Activated T-cell treated with anti-CD3 and anti-CD28 coated beads for 48 hours (primary cell): ENCODE measurements around the gene NEFH.
"Not testable (repeated sequence)": the region's sequence is repeated elsewhere in the genome, so short reads cannot be mapped to it uniquely, and the experiment has no call there.

Experiments
- DNase-seq: peaks from one replicate; pipeline ENCODE4 v3.0.0-alpha.2; 2020; ENCODE audit warnings: low read depth

Gene NEFH, protein sequence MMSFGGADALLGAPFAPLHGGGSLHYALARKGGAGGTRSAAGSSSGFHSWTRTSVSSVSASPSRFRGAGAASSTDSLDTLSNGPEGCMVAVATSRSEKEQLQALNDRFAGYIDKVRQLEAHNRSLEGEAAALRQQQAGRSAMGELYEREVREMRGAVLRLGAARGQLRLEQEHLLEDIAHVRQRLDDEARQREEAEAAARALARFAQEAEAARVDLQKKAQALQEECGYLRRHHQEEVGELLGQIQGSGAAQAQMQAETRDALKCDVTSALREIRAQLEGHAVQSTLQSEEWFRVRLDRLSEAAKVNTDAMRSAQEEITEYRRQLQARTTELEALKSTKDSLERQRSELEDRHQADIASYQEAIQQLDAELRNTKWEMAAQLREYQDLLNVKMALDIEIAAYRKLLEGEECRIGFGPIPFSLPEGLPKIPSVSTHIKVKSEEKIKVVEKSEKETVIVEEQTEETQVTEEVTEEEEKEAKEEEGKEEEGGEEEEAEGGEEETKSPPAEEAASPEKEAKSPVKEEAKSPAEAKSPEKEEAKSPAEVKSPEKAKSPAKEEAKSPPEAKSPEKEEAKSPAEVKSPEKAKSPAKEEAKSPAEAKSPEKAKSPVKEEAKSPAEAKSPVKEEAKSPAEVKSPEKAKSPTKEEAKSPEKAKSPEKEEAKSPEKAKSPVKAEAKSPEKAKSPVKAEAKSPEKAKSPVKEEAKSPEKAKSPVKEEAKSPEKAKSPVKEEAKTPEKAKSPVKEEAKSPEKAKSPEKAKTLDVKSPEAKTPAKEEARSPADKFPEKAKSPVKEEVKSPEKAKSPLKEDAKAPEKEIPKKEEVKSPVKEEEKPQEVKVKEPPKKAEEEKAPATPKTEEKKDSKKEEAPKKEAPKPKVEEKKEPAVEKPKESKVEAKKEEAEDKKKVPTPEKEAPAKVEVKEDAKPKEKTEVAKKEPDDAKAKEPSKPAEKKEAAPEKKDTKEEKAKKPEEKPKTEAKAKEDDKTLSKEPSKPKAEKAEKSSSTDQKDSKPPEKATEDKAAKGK

DNA sequence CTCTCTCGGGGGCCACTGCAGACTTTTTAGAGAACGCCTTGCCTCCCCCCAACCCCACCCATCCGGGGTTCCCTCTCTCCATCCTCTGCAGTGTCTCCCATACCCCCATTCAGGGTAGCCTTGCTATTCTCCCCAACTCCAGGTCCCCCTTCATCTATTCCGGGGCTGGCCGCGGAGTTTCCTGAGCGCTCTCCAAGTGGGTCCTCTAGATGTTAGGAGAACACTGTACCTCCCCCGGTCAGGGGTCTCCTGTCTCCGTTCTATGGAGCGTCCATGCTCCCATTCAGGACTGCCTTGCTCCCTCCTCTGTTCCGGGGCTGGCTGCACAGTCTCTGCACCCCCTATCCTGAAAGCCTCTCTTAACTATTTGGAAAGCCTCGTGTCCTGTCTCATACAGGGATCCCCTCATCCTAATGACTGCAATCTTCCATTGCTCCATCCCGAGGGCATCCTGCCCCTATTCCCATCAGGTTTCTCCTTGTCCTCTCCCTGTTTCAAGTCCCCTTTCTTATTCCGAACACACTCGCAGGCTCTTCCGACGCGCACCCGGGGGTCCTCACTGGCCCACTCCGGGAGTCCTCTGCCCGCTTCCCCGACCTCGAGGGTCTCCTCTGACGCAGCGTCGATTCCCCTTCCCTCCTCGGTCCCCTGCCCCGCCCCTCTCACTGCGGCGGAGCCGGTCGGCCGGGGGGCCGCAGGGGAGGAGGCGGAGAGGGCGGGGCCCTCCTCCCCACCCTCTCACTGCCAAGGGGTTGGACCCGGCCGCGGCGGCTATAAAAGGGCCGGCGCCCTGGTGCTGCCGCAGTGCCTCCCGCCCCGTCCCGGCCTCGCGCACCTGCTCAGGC, at the start of gene NEFH:
NEFH (plus strand) TSS at position 802 of the 845 bp plus-strand sequence. CDS start 45 bp downstream, outside the sequence.
- DNase-seq: no peak

DNA sequence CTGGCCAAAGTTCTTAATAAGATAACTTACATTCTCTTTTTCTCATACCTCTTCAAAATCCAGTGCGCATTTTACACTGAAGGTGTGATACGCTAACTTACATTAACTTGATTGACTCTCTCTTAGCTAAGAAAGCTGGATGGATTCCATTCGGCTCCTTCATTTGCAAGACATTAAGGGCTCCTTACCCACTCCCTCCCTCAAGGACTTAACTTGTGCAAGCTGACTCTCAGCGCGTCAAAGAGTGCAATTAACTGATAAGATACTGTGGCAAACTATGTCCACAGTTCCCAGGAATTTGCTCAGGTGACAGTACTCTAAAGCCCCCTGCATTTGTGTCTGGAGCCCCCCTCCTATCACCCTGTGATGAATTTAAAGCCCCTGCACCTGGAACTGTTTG, 48.0 kb upstream of the NEFH start:
- DNase-seq: no peak

DNA sequence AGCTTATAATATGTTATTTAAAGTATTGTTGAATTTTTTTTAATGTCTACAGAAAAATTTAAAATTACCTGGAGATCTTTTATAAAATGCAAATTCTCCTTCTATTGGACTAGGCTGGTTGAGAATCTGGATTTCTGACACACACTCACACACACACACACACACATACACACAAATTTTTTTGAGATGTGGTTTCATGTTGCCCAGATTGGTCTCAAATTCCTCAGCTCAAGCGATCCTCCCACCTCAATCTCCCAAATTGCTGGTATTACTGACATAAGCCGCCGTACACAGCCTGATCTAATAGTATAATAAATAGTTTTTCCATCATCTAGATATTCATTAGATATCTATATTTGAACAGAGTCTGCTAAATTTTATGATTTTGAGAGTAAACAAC, 46.2 kb upstream of the NEFH start:
- DNase-seq: no peak

DNA sequence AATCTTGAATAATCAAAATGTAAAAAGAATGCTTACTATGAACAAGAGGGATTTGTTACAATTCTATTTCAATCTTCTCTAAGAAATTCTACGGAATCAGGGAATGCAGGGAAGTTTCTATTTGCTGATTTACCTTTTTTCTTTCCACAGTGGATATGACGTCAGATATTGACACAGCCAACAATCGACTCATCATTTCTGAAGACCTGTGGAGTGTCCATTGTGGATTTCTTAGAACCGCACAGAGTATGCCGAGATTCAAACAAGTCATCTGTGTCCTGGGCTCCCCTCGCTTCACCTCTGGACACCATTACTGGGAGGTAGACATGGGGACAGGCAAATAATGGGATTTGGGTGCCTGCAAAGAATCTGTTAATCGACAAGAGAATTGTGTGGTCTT, 45.7 kb upstream of the NEFH start:
- no peak for DNase-seq

DNA sequence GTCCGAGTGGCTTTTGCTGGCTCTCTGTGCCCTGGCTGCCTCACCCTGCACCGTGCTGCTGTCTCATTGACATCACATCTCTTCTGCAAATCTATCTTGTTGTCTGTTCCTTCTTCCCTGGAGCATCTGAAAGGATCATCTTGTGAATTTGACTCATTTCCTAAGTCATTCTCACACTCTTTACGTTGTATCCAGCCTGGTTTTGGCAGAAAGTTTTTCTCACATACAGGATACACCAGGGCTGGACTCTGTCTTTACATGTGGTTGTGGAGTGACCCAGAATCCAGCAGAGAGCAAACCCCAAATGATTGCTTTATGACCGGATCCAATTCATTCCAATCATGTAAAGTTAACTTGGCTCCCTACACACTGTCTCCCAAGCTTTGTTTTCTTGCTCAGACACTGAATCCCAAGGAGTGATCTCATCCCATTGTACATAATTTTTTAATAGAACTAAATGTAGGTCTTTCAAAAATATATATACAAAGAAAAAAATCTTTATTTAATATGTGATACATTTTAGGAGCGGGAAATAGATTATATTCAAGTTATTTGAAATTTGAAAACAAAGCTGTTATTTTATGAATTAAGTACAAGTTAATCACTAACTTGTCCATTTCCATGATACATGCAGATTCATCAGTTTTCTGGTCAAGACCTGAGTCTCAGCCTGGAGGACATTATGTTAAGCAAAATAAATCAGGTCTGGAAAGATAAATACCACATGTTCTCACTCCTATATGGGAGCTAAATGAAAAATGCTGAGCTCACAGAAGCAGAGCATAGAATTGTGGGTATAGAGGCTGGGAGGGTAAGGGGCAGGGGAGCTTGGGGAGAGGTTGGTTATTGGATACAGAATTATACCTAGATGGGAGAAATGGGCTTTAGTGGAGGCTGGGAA, 44.5 kb upstream of the NEFH start:
- DNase-seq: no peak

DNA sequence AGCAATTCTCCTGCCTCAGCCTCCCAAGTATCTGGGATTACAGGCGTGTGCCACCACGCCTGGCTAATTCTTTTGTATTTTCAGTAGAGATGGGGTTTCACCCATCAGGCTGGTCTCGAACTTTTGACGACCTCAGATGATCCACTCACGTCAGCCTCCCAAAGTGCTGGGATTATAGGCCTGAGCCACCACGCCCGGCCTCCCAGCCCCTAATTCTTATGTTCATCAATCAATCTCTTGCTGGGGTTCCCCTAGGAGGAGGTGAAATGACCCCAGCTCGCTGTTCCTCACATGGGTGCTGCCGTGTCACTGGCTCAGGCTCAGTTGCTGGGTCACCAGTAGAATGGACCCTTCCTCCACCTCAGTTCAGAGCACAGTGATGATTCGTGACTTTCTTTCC, 41.7 kb upstream of the NEFH start, which contains the start of gene RFPL1:
RFPL1 (plus strand) TSS at position 301 of the 400 bp plus-strand sequence.
- not testable (repeated sequence) for DNase-seq

DNA sequence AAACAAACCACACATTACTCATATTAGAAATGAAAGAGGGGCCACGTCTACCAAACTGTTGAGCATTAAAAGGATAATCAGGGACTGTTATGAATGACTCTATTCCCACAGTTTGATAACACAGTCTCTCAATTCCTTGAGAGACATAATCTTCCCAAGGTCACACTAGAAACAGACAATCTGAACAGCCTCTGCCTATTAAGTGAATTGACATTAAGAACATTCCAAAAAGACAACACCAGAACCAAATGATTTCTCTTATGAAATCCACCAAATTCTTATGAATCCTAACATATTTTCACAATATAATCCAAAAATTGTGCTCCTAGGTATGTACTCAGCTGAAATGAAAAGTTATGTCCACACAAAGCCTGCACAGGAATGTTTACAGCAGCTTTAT, 37.0 kb upstream of the NEFH start:
- no peak for DNase-seq

DNA sequence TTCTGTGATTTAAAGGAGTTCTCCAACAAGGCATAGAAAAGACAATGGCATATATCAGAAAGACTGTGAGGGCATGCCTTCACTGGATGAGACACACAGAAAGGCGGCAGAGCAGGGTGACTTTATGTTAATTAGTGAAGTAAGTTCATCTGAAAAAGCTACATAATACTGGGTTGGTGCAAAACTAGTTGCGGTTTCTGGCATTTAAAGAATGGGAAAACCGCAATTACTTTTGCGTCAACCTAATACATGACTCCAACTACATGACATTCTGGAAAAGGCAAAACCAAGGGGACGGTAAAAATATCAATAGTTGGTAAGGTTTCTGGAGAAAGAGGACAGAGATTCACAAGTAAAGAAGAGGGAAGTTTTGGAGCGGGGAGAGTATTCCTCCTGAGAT, 36.6 kb upstream of the NEFH start:
- no peak for DNase-seq

DNA sequence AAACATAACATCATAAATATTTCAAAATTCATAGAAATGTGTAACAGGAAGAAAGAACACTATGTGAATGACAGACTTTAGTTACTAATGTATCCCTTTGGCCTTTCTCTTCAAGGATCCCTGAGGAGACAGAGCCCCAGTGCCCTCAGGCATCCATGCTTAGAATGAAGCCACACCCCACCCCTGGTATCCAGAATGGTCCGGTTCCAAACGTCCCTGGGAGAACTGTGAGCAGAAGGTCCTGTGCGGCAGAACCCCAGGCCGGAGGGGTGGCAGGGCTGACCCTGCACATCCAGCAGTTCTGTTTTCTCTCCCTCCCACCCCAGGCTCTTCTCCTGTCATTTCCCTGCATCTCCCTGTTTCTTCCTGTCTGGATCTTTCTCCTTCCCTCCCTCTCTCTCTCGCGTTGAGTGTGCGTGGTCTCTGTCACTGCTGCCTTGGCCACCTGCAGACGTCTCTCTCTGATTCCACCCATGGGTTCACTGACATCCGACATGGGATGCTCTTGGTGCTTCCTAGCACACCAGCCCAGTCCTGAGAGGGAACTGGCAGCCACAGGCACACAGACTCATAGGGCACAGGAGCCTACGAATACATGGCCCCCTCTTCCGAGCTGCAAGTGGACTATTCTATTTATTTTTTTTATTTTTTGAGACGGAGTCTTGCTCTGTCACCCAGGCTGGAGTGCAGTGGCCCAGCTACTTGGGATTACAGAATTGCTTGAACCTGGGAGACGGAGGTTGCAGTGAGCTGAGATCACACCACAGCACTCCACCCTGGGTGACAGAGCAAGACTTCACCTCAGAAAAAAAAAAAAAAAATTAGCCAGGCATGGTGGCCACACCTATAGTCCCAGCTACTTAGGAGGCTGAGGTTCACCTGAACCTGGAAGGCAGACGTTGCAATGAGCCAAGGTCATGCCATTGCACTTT, 35.9 kb upstream of the NEFH start:
- no peak for DNase-seq

DNA sequence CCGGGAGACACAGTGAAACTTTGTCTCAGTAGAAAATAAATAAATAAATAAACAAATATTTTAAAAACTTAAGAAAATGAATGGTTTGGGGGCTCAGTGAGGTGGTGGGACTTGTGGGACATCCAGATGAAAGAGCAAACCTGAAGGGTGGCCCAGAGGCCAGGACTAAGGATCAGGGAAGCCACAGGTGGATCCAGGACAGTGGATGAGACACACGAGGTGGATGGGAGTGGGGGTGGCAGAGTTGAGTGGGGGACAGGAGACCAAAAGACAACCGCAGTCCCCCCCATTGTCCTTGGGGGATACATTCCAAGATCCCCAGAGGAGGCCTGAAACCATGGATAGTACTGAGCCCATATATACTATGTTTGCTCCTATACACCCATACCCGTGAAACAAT, 34.5 kb upstream of the NEFH start:
- DNase-seq: no peak

DNA sequence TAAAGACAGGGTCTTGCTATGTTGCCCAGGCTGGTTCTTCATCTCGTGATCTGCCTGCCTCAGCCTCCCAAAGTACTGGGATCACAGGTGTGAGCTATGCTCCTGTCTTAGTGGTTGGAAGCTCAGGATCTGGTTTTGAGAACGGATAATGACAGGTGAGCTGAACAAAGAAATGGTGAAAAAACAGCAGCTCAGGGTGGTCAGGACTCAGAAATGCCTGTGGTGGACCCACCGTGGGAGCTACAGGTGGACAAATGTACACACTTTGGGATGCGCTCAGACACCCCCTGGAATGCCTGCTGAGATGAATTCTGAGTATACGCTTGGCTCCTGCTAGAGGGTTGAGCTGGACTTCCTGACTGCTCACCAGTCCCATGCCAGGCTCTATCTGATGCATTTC, 32.1 kb upstream of the NEFH start:
- DNase-seq: no peak

DNA sequence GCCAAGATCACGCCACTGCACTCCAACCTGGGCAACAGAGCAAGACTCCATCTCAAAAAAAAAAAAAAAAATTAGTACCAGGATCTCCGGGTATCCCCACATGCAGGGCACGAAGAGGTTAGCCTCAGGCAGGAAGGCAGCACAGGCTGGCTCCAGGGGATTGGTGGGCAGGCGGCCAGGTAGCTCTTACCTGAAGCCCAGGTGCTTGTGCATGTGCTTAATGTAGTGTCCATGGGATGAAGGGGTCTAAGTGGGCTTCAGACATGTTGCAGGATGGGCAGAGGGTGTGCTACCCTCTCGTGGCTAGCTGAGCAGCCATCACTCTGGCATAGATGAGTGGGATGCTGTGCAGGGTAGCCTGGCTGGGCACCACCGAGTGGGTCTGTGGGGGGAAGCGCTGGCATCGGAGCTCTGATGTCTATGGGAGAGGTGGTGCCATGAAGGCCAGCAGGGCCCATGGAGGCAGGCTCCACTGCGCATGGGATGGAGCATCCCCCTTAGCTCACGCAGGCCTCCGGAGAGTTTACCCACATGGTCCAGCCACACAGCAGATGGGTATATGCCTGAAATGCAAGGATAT, 30.6 kb upstream of the NEFH start:
- no peak for DNase-seq

DNA sequence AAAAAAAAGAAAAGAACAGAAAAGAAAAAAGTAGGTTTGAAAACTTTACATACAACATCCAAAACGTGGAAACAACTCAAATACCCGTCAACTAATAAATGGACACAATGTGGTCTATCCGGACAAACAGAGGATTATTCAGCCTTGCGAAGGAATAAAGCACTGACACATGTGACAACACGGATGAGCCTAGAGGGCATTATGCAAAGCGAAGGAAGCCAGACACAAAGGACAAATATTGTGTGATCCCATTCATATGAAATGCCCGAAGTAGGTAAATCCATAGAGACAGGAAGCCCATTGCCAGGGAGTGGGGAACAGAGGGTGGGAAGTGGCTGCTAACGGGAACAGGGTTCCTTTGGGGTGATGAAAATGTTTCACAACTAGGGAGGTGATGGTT, 29.8 kb upstream of the NEFH start:
- DNase-seq: no peak

DNA sequence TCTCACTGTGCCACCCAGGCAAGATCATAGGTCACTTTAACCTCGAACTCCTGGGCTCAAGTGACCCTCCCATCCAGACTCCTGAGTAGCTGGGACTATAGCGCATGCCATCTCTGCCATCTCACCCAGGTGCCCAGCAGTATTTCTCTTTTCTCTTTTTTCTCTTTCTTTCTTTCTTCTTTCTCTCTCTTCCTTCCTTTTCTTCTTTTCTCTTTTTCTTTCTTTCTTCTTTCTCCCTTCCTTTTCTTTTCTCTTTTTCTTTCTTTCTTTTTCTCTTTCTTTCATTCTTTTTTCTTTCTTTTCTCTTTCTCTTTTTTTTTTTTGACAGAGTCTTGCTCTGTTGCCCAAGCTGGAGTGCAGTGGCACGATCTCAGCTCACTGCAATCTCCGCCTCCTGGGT, 28.2 kb upstream of the NEFH start:
- no peak for DNase-seq

DNA sequence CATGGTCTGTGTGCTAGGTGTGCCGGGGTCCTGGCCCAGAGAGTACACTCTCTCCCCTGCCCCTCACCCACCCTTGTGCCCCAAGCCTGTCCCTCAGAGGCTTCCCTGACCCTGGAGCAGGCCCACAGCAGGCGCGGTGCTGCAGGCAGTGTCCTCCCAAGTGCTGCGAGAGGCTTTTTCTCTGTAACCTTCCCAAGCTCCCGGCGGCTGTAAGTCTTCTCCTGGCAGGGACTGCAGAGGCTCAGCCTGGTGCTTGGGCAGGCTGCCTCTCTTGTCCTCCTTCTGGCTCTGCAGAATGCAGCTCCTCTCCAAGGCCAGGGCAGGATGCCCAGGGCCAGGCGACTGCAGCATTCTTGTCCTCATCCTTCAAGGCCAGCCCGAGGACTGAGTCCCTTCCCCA, 25.7 kb upstream of the NEFH start:
- no peak for DNase-seq

DNA sequence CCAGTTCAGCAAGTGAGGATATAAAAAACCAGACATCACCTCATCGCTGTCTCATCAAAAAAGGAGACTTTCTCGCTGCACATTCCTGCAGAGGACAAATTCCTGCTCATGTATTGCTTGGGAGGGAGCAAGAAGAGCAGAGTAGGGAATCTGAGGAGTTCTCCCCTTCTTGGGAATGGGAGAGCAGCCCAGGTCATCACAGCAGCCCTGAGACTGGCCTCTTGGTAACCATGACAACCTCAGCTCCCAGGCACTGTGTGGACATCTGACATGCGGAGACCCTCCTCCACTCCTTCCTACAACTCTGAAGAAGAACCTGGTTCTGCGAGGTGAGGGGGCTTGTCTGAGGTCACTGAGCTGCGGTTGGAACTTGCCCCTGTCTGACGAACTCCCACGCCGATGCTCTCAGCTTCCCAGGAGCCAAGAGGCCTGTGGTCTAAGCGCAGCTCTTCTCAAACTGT, 23.8 kb upstream of the NEFH start:
- no peak for DNase-seq

DNA sequence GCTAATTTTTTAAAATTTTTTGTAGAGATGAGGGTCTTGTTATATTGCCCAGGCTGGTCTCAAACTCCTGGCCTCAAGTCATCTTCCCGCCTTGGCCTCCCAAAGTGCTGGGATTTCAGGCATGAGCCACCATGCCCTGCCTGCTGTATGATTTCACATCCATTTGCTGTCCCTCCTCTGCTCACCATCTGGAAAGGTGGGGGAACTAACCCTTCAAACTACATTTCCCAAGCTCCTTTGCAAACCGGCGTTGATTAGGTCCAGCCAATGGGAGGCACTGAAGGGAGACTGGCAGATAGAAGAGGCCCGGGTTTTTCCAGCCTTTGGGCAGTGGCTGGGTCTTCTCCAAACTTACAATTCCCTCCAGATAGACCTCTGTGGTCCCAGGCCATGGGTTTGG, 22.3 kb upstream of the NEFH start:
- no peak for DNase-seq

DNA sequence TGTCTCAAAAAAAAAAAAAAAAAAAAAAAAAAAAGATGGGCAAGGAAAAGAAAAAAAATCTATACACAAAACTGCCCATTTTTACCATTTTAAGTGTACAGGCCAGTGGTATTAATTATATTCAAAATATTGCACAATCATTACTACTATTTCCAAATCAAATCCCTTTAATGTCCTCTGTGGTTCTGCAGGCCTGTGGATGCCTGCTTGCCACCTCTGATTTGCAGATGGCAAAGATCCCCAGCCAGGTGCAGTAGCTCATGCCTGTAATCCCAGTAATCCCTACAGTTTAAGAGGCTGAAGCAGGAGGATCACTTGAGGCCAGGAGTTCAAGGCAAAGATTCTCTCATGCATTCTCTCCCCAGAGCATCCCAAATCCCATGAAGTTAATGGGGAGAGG, 21.5 kb upstream of the NEFH start:
- no peak for DNase-seq

DNA sequence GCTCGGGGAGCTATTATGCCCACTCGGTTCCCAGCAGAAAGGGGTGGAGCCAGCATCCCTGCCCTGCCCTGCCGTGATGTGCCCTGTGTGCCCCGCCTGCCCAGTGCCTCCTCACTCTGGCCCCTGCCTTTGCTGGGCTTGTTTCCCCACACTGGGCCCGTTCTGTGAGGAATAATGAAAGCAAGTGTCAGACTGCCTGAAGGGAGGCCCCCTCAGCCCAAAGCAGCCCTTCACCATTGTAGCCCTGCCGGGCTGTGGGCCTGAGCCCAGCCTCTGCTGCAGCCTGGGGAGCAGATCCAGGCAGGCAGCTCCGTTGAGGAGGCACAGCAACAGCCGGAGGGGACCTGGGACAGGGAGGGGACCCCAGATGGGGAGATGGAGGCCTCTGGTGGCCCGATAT, 20.2 kb upstream of the NEFH start:
- no peak for DNase-seq
